ENCODE measurements around the gene EXTL2. TPM values are rescaled to one million over a fixed set of nuclear protein-coding genes. Genes with fewer than 3 reads are reported as not detected.

Gene EXTL2
- total RNA-seq, 1 experiment from 2014 or later: 21.1 TPM

DNA sequence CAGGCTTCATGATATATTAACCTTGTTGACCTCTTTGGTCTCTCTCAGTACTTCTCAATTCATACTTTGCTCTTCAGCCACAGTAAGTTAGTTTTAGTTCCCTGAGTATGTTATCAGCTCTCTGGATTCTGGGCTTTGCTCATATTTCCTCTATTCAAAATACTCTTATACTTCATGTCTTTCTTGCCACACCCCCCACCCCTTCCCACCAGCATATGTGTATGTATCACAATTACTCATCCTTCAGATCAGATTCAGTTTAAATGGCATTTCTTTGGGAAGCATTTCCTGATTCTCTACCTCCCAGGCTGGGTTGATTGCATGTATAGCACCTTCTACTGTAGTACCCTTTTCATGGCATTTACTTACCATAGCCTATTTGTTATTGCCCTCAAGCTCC lies 29.6 kb upstream of the EXTL2 start:
- Histone ChIP-seq H3K4me3 (replicated peaks in 1 of 2; ENCODE audit: low read depth in 1 of 2, low read length in 2 of 2) (no peak overlapping the region), H3K4me2 (ENCODE audit: low read length) (no peak overlapping the region), H3K9ac (ENCODE audit: low read length) (no peak overlapping the region), H3K9me2 (ENCODE audit: insufficient read depth) (no peaks in the 10 kb centered on the region), H2AFZ (ENCODE audit: low read depth, low read length, poor library complexity, severe bottlenecking) (no peak overlapping the region), H3K36me3 (ENCODE audit: control insufficient read depth in 1 of 2, insufficient read depth in 2 of 2, low read length in 2 of 2) (peaks cover 7 to 21% of the 10 kb centered on the region in 2 experiments; a peak in 2 of 4 replicates), H4K20me1 (ENCODE audit: insufficient read depth) (no peaks in the 10 kb centered on the region; the same call in 1 of the 2 replicates), H3K4me1 (ENCODE audit: control insufficient read depth in 1 of 2, insufficient read depth in 2 of 2, low read length in 2 of 2) (no peaks in the 10 kb centered on the region), H3K79me2 (ENCODE audit: insufficient read depth, low read length) (no peaks in the 10 kb centered on the region), H3K27ac (ENCODE audit: low read depth, low read length) (no peak overlapping the region), H3K27me3 (ENCODE audit: insufficient read depth, low read length) (no peaks in the 10 kb centered on the region), H3K9me3 (ENCODE audit: control insufficient read depth in 1 of 2, insufficient read depth in 1 of 2, low read depth in 1 of 2, low read length in 2 of 2) (no peaks in the 10 kb centered on the region)
- ChIA-PET RAD21 (ENCODE audit: low non-redundant PET in 1 of 2, low total read pairs in 2 of 2, uncharacterized antibody in 2 of 2, unreplicated experiment in 2 of 2) (no interaction called here), POLR2A (no interaction called here), CTCF (interaction anchor here (1.1 kb wide), 1 partner anchor 364 kb away, joined by 3 read pairs; no protein-coding TSS in a partner anchor)
- DNase-seq (ENCODE audit: low read depth, low spot score) (no peak), ATAC-seq (no peak)
- intact Hi-C loops (cut with micrococcal nuclease): no loop called here
- no TSS peak for BruUV-seq (replicated peaks)
- TF ChIP-seq, protein P1, sequence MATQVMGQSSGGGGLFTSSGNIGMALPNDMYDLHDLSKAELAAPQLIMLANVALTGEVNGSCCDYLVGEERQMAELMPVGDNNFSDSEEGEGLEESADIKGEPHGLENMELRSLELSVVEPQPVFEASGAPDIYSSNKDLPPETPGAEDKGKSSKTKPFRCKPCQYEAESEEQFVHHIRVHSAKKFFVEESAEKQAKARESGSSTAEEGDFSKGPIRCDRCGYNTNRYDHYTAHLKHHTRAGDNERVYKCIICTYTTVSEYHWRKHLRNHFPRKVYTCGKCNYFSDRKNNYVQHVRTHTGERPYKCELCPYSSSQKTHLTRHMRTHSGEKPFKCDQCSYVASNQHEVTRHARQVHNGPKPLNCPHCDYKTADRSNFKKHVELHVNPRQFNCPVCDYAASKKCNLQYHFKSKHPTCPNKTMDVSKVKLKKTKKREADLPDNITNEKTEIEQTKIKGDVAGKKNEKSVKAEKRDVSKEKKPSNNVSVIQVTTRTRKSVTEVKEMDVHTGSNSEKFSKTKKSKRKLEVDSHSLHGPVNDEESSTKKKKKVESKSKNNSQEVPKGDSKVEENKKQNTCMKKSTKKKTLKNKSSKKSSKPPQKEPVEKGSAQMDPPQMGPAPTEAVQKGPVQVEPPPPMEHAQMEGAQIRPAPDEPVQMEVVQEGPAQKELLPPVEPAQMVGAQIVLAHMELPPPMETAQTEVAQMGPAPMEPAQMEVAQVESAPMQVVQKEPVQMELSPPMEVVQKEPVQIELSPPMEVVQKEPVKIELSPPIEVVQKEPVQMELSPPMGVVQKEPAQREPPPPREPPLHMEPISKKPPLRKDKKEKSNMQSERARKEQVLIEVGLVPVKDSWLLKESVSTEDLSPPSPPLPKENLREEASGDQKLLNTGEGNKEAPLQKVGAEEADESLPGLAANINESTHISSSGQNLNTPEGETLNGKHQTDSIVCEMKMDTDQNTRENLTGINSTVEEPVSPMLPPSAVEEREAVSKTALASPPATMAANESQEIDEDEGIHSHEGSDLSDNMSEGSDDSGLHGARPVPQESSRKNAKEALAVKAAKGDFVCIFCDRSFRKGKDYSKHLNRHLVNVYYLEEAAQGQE (IDR thresholded peaks at IDR 0.05; ENCODE audit: low read depth): no peak
- TF ChIP-seq CTCF (IDR thresholded peaks at IDR 0.05 in 2 of 3, conservative IDR thresholded peaks at IDR 0.05 in 1 of 3; ENCODE audit: borderline replicate concordance in 1 of 3, insufficient read depth in 1 of 3, low read depth in 2 of 3, low read length in 2 of 3): no peak
- TF ChIP-seq ZBTB33 (IDR thresholded peaks at IDR 0.05; ENCODE audit: extremely low read depth, insufficient replicate concordance, low read length): no peak
- TF ChIP-seq ZFX (IDR thresholded peaks at IDR 0.05): no peak
- TF ChIP-seq EGR1 (IDR thresholded peaks at IDR 0.05; ENCODE audit: low read depth): no peak
- TF ChIP-seq CEBPB (IDR thresholded peaks at IDR 0.05; ENCODE audit: low read depth): no peak
